ENCODE results near the gene OSBP2.

GRCh38 chr22:30932661-30933060 lies 238.0 kb downstream of the OSBP2 start:
- TF ChIP-seq, protein P1, sequence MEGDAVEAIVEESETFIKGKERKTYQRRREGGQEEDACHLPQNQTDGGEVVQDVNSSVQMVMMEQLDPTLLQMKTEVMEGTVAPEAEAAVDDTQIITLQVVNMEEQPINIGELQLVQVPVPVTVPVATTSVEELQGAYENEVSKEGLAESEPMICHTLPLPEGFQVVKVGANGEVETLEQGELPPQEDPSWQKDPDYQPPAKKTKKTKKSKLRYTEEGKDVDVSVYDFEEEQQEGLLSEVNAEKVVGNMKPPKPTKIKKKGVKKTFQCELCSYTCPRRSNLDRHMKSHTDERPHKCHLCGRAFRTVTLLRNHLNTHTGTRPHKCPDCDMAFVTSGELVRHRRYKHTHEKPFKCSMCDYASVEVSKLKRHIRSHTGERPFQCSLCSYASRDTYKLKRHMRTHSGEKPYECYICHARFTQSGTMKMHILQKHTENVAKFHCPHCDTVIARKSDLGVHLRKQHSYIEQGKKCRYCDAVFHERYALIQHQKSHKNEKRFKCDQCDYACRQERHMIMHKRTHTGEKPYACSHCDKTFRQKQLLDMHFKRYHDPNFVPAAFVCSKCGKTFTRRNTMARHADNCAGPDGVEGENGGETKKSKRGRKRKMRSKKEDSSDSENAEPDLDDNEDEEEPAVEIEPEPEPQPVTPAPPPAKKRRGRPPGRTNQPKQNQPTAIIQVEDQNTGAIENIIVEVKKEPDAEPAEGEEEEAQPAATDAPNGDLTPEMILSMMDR (IDR thresholded peaks at IDR 0.05): no peak
- TF ChIP-seq POLR2A (IDR thresholded peaks at IDR 0.05): no peak

All from right lobe of liver (tissue), 4 donors.